Keratinocyte (primary cell): ENCODE results near the gene OR6N2. TPM values are rescaled to one million over a fixed set of nuclear protein-coding genes. Genes with fewer than 3 reads are reported as not detected.

Experiments used
- DNase-seq: peaks from one replicate; pipeline ENCODE4 v3.0.0-alpha.2; 2011; ENCODE audit warnings: low read depth, missing footprints, low spot score
- FAIRE-seq: peaks from 2 replicates; lab custom pipeline; 2011; peaks lifted over from hg19 to GRCh38; lab: Jason Lieb, UNC
- H2AFZ ChIP-seq: 2 replicates; pipeline ENCODE4 v1.6.0; 2012; ENCODE audit warnings: low read length, control low read depth, inconsistent platforms; ENCODE audit not compliant: control insufficient read depth
- H3K27ac ChIP-seq: 2 replicates; pipeline ENCODE4 v1.5.1; 2011; ENCODE audit warnings: low read length; ENCODE audit not compliant: control insufficient read depth, insufficient read depth
- H3K27me3 ChIP-seq: 3 replicates; pipeline ENCODE4 v1.6.0; 2011; ENCODE audit warnings: low read length; ENCODE audit not compliant: control insufficient read depth, insufficient read depth; ENCODE audit errors: extremely low read depth
- H3K36me3 ChIP-seq, 2 experiments: 2 replicates in 1 of 2; 3 replicates in 1 of 2; pipeline ENCODE4 v1.5.1; 2011; ENCODE audit warnings: low read length in 2 of 2, mild to moderate bottlenecking in 1 of 2; ENCODE audit not compliant: control insufficient read depth in 2 of 2, insufficient read depth in 2 of 2; ENCODE audit errors: extremely low read depth in 1 of 2
- H3K4me1 ChIP-seq: 3 replicates; pipeline ENCODE4 v1.5.1; 2011; ENCODE audit warnings: low read length; ENCODE audit not compliant: control insufficient read depth, insufficient read depth; ENCODE audit errors: extremely low read depth
- H3K4me2 ChIP-seq: 3 replicates; pipeline ENCODE4 v1.6.0; 2011; ENCODE audit warnings: low read depth, low read length; ENCODE audit not compliant: control insufficient read depth, insufficient read depth; ENCODE audit errors: extremely low read depth
- H3K4me3 ChIP-seq, 3 experiments: fragments of 200-600 bp in 1 of 3; sonication (generic) in 1 of 3; 2 replicates in 2 of 3; 3 replicates in 1 of 3; pipeline ENCODE4 v1.5.1; 2011 to 2016; ENCODE audit warnings: low read length in 3 of 3, mild to moderate bottlenecking in 3 of 3, control low read depth in 2 of 3, inconsistent platforms in 1 of 3, low read depth in 1 of 3, mixed read lengths in 1 of 3, mixed run types in 1 of 3, moderate library complexity in 1 of 3; ENCODE audit not compliant: control insufficient read depth in 2 of 3, insufficient read depth in 2 of 3; ENCODE audit errors: extremely low read depth in 1 of 3
- H3K79me2 ChIP-seq: 2 replicates; pipeline ENCODE4 v1.6.0; 2012; ENCODE audit warnings: low read length; ENCODE audit not compliant: control insufficient read depth, insufficient read depth
- H3K9ac ChIP-seq: 3 replicates; pipeline ENCODE4 v1.6.0; 2011; ENCODE audit warnings: low read length; ENCODE audit not compliant: control insufficient read depth, insufficient read depth; ENCODE audit errors: extremely low read depth
- H3K9me1 ChIP-seq: 3 replicates; pipeline ENCODE4 v1.6.0; 2011; ENCODE audit warnings: low read length; ENCODE audit not compliant: control insufficient read depth, insufficient read depth; ENCODE audit errors: extremely low read depth
- H3K9me3 ChIP-seq: 2 replicates; pipeline ENCODE4 v1.5.1; 2012; ENCODE audit warnings: low read depth, low read length; ENCODE audit not compliant: control insufficient read depth
- H4K20me1 ChIP-seq: 3 replicates; pipeline ENCODE4 v1.6.0; 2011; ENCODE audit warnings: low read length; ENCODE audit not compliant: control insufficient read depth, insufficient read depth; ENCODE audit errors: extremely low read depth
- EZH2 ChIP-seq: IDR thresholded peaks from one replicate; pipeline ENCODE4 v1.6.1; 2012; ENCODE audit warnings: inconsistent platforms, mild to moderate bottlenecking, low read length, moderate library complexity
- dilution Hi-C: fragments of 300-500 bp; cut with MboI; formaldehyde crosslinking; loops from one replicate; pipeline ENCODE4 v1.7.0; 2020; ENCODE audit warnings: low sequenced_read_pairs; ENCODE audit not compliant: extremely low pct_ligation_motif_present
- polyA plus RNA-seq, 5 experiments: library from polyadenylated mRNA; depleted of rRNA in 3 of 5; stranded (reverse) in 3 of 5; stranded (forward) in 1 of 5; unstranded in 1 of 5; fragments of >200 nt; gene quantifications; 1 replicate in 1 of 5; 2 replicates in 3 of 5; 3 replicates in 1 of 5; pipeline versions ENCODE4 v1.2.1 to v1.2.3, GENCODE V29; 2011 to 2012; ENCODE audit warnings: missing spikeins in 2 of 5, low read depth in 1 of 5, low replicate concordance in 1 of 5
- TF ChIP-seq, protein P1 (sequence below), 3 experiments: IDR thresholded peaks in 1 of 3; conservative IDR thresholded peaks in 1 of 3; optimal IDR thresholded peaks in 1 of 3; 2 replicates in 2 of 3; 3 replicates in 1 of 3; pipeline versions ENCODE3 to v1.5.1; 2011; ENCODE audit warnings: low read length in 3 of 3, mild to moderate bottlenecking in 3 of 3, moderate library complexity in 2 of 3, control low read depth in 1 of 3, inconsistent platforms in 1 of 3; ENCODE audit not compliant: insufficient read depth in 2 of 3; ENCODE audit errors: extremely low read depth in 1 of 3

OR6N2 gene
- polyA plus RNA-seq, 1 donor (not counting 4 experiments of a cell fraction or from before 2014, with no cell fraction given): not detected

DNA sequence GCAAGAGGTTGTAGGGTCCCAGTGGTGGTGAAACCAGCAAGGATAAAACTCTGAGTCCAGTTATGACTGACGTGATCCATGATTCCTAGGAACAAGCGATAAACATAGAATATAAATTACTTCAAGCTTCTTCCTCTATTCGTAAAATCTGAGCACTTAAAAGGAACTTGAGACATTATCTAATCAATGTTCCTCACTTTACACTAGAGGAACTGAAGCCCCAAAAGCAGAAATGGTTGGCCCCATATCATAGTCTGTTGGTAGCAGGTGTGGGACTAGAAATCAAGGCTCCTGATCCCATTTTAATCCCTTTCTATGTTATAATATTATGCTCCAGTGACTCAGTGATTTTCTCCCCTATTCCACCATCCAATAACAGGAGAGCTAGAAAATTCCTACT is 28.3 kb upstream of the OR6N2 start:
- Histone ChIP-seq H3K4me1 (no peaks in the 10 kb centered on the region), H3K9me1 (no peaks in the 10 kb centered on the region), H3K36me3 (no peaks in the 10 kb centered on the region), H2AFZ (no peak overlapping the region), H3K4me2 (no peak overlapping the region), H3K4me3 (no peak overlapping the region), H3K79me2 (no peaks in the 10 kb centered on the region), H3K9me3 (no peaks in the 10 kb centered on the region), H3K27ac (no peak overlapping the region), H4K20me1 (no peaks in the 10 kb centered on the region), H3K27me3 (no peaks in the 10 kb centered on the region), H3K9ac (no peak overlapping the region)
- dilution Hi-C loops: no loop called here
- DNase-seq (no peak), FAIRE-seq (no peak)
- TF ChIP-seq, protein P1, sequence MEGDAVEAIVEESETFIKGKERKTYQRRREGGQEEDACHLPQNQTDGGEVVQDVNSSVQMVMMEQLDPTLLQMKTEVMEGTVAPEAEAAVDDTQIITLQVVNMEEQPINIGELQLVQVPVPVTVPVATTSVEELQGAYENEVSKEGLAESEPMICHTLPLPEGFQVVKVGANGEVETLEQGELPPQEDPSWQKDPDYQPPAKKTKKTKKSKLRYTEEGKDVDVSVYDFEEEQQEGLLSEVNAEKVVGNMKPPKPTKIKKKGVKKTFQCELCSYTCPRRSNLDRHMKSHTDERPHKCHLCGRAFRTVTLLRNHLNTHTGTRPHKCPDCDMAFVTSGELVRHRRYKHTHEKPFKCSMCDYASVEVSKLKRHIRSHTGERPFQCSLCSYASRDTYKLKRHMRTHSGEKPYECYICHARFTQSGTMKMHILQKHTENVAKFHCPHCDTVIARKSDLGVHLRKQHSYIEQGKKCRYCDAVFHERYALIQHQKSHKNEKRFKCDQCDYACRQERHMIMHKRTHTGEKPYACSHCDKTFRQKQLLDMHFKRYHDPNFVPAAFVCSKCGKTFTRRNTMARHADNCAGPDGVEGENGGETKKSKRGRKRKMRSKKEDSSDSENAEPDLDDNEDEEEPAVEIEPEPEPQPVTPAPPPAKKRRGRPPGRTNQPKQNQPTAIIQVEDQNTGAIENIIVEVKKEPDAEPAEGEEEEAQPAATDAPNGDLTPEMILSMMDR (optimal IDR thresholded peaks at IDR 0.05 in 1 of 3, IDR thresholded peaks at IDR 0.05 in 1 of 3, conservative IDR thresholded peaks at IDR 0.05 in 1 of 3; ENCODE audit: extremely low read depth in 1 of 3, insufficient read depth in 2 of 3, low read length in 3 of 3): no peak
- no peak for TF ChIP-seq EZH2

GRCh38 chr1:158806916-158807536 is 26.0 kb upstream of the OR6N2 start:
- H2AFZ ChIP-seq: no peak overlapping the region
- no peaks in the 10 kb centered on the region for H3K79me2 ChIP-seq
- H3K4me3 ChIP-seq: no peak overlapping the region
- H3K27me3 ChIP-seq: no peaks in the 10 kb centered on the region
- no peak for FAIRE-seq
- H3K9ac ChIP-seq: no peak overlapping the region
- H3K4me2 ChIP-seq: no peak overlapping the region
- H3K4me1 ChIP-seq: no peaks in the 10 kb centered on the region
- no peak for DNase-seq
- dilution Hi-C loops: no loop called here
- no peaks in the 10 kb centered on the region for H4K20me1 ChIP-seq
- TF ChIP-seq, protein P1 (optimal IDR thresholded peaks at IDR 0.05 in 1 of 3, IDR thresholded peaks at IDR 0.05 in 1 of 3, conservative IDR thresholded peaks at IDR 0.05 in 1 of 3; ENCODE audit: extremely low read depth in 1 of 3, insufficient read depth in 2 of 3, low read length in 3 of 3): no peak
- no peak for TF ChIP-seq EZH2
- H3K9me1 ChIP-seq: no peaks in the 10 kb centered on the region
- H3K36me3 ChIP-seq: no peaks in the 10 kb centered on the region
- no peak overlapping the region for H3K27ac ChIP-seq
- H3K9me3 ChIP-seq: no peaks in the 10 kb centered on the region
